ENCODE measurements around the gene EFHD2. TPM values are rescaled to one million over a fixed set of nuclear protein-coding genes. Genes with fewer than 3 reads are reported as not detected.
"Not testable (repeated sequence)": the region's sequence is repeated elsewhere in the genome, so short reads cannot be mapped to it uniquely, and the experiment has no call there.

EFHD2 gene, protein sequence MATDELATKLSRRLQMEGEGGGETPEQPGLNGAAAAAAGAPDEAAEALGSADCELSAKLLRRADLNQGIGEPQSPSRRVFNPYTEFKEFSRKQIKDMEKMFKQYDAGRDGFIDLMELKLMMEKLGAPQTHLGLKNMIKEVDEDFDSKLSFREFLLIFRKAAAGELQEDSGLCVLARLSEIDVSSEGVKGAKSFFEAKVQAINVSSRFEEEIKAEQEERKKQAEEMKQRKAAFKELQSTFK
- total RNA-seq (2014; rRNA removed; shearing (Covaris generic)), result 42.9 and 48.3 TPM in 2 replicates

DNA sequence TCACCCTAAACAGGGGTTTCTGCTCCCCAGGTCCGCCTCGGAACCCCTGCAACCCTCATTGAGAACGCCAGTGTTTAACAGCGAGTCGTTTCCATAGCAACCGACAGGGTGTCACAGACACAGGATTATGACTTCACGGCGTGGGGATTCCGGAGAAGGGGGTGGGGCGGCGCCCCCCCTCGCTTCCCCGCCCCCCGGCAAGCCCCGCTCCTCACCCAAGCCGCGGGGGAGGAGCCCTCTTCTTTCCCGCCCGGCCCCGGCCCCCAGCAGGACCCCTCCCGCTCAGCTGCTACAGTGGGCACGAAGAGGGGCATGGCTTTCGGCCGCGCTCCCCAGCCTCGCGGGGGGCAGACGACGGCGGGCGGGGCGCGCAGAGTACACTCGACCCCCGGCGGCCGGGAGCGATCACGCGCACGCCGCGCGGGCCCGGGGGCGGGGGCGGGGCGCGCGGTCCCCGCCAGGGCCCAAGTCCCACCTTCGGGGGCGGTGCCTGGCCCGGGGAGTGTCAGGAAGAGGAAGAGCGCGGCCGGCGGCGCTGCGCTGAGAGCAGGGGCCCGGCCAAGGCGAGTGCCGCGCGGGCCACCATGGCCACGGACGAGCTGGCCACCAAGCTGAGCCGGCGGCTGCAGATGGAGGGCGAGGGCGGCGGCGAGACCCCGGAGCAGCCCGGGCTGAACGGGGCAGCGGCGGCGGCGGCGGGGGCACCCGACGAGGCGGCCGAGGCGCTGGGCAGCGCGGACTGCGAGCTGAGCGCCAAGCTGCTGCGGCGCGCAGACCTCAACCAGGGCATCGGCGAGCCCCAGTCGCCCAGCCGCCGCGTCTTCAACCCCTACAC is at the start of gene EFHD2:
EFHD2 (plus strand) TSS at position 501 of the 835 bp plus-strand sequence; CDS start at position 585, 84 bp downstream.
- peak within 1 kb of the TSS; percentile 63 for H3K4me3 ChIP-seq (ENCODE audit: insufficient read depth, low read depth, low read length)
- DNase-seq, result peak; percentile 98
- no peaks in the 10 kb centered on the region for H3K36me3 ChIP-seq (replicated peaks; ENCODE audit: control insufficient read depth, insufficient read depth, low read length)
- H3K27me3 ChIP-seq (ENCODE audit: control insufficient read depth, insufficient read depth, low read length), result peaks cover 26% of the 10 kb centered on the region

DNA sequence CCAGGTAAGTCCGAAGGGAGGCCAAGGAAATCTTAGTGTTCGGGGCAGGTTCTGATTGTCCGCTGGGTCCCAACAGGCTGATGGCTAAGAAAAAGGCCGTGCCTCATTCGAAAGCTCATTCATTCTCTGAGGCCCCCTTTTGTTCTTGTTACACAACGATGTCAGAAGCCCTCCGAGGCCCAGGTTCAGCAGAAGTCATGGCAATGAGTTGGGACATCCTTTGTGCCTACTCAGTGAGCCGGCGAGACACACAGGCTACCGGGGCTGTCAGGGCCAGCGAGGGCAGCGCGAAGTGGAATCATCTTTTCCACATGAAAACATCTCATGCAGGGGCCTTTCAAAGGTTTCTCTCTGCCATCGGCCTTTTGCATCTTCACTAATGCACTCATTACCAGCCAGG is 49.0 kb upstream of the EFHD2 start:
- no peak for DNase-seq
- Histone ChIP-seq H3K27me3 (ENCODE audit: control insufficient read depth, insufficient read depth, low read length) (no peaks in the 10 kb centered on the region; the same call in 1 of the 2 replicates), H3K36me3 (replicated peaks; ENCODE audit: control insufficient read depth, insufficient read depth, low read length) (no peaks in the 10 kb centered on the region), H3K4me3 (ENCODE audit: insufficient read depth, low read depth, low read length) (no peak overlapping the region)

GRCh38 chr1:15362096-15362736 is 47.5 kb upstream of the EFHD2 start:
- no peak for DNase-seq
- H3K27me3 ChIP-seq (ENCODE audit: control insufficient read depth, insufficient read depth, low read length), result no peaks in the 10 kb centered on the region; the same call in 1 of the 2 replicates
- no peak overlapping the region for H3K4me3 ChIP-seq (ENCODE audit: insufficient read depth, low read depth, low read length)
- no peaks in the 10 kb centered on the region for H3K36me3 ChIP-seq (replicated peaks; ENCODE audit: control insufficient read depth, insufficient read depth, low read length)

GRCh38 chr1:15362737-15363128 is 47.0 kb upstream of the EFHD2 start:
- Histone ChIP-seq H3K36me3 (replicated peaks; ENCODE audit: control insufficient read depth, insufficient read depth, low read length) (no peaks in the 10 kb centered on the region), H3K27me3 (ENCODE audit: control insufficient read depth, insufficient read depth, low read length) (no peaks in the 10 kb centered on the region; the same call in 1 of the 2 replicates), H3K4me3 (ENCODE audit: insufficient read depth, low read depth, low read length) (no peak overlapping the region)
- no peak for DNase-seq

- Histone ChIP-seq H3K27me3 (ENCODE audit: control insufficient read depth, insufficient read depth, low read length) (no peaks in the 10 kb centered on the region; the same call in 1 of the 2 replicates), H3K36me3 (replicated peaks; ENCODE audit: control insufficient read depth, insufficient read depth, low read length) (no peaks in the 10 kb centered on the region), H3K4me3 (ENCODE audit: insufficient read depth, low read depth, low read length) (no peak overlapping the region)
- DNase-seq, result peak; percentile 73
These were observed 44.9 kb upstream of the EFHD2 start for GRCh38 chr1:15364740-15365139.

- H3K4me3 ChIP-seq (ENCODE audit: insufficient read depth, low read depth, low read length), result no peak overlapping the region
- H3K27me3 ChIP-seq (ENCODE audit: control insufficient read depth, insufficient read depth, low read length), result no peaks in the 10 kb centered on the region; the same call in 1 of the 2 replicates
- H3K36me3 ChIP-seq (replicated peaks; ENCODE audit: control insufficient read depth, insufficient read depth, low read length), result no peaks in the 10 kb centered on the region
- no peak for DNase-seq
These were observed 40.8 kb upstream of the EFHD2 start for GRCh38 chr1:15368888-15369287.

DNA sequence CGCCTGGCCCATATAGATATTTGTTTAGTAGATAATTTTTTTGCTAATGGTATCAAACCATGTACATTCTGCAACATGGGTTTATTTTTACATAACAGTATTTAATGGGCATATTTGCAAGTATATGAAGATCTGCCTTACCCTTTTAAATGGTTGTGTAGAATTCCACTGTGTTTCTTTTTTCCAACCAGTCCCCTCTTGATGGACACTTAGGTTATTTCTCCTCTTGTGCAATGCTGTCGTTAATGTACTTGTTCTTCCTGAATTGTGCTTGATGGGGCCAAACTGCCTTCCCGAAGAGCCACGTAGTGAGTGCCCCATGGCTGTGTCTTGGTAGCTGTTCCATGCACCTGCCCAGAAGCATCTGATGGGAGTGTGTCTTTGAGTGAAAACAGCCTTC is 39.4 kb upstream of the EFHD2 start:
- Histone ChIP-seq H3K27me3 (ENCODE audit: control insufficient read depth, insufficient read depth, low read length) (no peaks in the 10 kb centered on the region; the same call in 1 of the 2 replicates), H3K4me3 (ENCODE audit: insufficient read depth, low read depth, low read length) (no peak overlapping the region), H3K36me3 (replicated peaks; ENCODE audit: control insufficient read depth, insufficient read depth, low read length) (no peaks in the 10 kb centered on the region)
- DNase-seq, result no peak

DNA sequence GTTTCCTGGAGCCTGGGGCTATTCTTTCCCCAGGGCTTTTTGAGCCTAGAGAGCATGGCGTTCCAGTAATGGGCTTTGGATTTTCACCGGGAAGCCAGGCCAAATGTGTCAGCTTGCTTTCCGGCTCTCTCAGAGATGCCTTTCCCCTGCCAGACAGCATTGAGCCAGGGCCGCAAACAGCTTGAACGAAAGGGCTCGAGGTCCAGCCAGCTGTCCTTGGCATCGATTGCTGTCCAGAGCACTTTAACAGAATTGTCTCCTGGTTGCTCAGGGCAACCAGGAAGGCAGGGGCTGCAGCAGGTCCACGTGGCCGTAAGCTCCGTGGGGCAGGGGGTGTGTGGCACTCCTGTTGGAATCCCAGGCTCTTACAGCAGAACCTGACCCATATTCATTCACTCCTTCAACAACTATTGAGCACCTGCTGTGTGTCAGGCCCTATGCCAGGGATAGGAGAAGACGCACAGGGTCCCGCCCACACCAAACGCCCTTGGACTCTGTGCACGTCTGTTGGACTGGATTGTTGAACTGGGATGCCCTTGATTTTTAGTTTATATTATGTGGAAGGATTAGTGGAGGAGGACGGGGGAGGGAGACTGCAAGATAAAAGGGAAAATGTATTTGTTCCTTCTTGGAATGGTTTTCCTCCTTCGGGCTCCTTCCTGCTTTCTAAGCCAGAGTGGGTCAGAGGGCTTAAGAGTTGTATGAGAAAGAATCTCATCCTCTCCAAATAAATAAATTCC is 38.7 kb upstream of the EFHD2 start:
- H3K36me3 ChIP-seq (replicated peaks; ENCODE audit: control insufficient read depth, insufficient read depth, low read length), result no peaks in the 10 kb centered on the region

DNA sequence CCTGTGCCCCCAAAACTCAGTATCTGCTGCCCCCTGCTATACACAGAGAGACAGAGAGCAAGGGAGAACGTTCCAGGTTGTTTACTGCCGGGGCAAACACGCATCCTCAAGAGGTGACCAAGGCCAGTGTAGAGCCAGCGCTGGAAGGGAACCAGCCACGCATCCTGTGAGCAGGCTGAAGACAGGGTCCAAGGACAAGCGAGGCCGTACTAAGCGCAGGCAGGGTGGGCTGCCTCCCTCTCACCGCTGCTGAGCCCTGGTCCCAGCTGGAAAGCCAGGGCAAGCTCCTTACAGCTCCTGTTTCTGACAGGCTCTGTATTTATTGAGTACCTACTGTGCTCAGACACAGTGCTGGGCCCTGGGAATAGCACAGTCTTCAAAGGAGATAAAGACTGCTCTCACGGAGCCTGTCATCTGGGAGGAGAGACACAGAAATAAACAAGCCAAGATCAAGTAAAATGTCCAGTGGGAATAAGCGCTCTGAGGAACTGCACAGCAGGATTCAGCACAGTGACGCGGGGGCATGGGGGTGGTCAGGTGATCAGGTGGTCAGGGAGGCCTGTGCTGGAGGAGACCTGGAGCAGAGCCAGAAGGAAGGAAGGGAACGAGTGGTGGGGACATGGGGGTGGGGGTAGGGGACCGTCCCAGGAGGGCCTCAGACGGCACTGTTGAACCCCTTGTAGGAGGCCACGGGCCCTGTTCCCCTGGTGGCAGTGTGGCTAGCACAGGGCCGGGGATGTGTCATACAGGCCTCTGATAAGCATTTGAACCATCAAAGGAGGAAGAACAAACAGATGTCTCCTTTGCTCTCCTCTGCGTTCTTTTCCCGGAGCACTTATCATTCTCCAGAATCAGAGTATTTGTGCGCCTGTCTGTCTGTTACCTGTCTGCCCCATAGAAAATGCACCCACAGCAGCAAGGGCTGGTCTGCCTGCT is 37.8 kb upstream of the EFHD2 start:
- Histone ChIP-seq H3K36me3 (replicated peaks; ENCODE audit: control insufficient read depth, insufficient read depth, low read length) (no peaks in the 10 kb centered on the region), H3K27me3 (ENCODE audit: control insufficient read depth, insufficient read depth, low read length) (no peaks in the 10 kb centered on the region), H3K4me3 (ENCODE audit: insufficient read depth, low read depth, low read length) (no peak overlapping the region)
- DNase-seq, result no peak

More for the DNA sequence above, 38.7 kb upstream of the EFHD2 start:
- DNase-seq, result no peak
- H3K27me3 ChIP-seq (ENCODE audit: control insufficient read depth, insufficient read depth, low read length), result no peaks in the 10 kb centered on the region; the same call in 1 of the 2 replicates
- H3K4me3 ChIP-seq (ENCODE audit: insufficient read depth, low read depth, low read length), result no peak overlapping the region

DNA sequence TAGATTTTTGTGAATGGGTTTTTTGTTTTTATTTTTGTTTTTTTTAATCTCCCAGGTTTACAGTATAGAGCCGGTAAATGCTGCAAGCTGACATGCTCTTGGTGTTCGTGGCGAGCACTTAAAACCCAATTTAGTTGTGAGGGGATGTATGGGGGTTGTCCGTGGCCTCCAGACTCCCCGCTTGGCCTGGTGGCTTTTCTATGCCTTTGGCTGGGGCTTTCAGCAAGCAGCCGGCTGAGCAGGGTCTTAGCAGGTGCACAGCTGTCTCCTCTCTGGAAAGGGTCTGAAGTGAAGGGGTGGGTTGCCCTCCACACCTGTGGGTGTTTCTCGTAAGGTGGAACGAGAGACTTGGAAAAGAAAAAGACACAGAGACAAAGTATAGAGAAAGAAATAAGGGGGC is 31.0 kb upstream of the EFHD2 start:
- no peaks in the 10 kb centered on the region for H3K36me3 ChIP-seq (replicated peaks; ENCODE audit: control insufficient read depth, insufficient read depth, low read length)
- peaks cover 19% of the 10 kb centered on the region for H3K27me3 ChIP-seq (ENCODE audit: control insufficient read depth, insufficient read depth, low read length)
- no peak for DNase-seq
- H3K4me3 ChIP-seq (ENCODE audit: insufficient read depth, low read depth, low read length), result no peak overlapping the region

DNA sequence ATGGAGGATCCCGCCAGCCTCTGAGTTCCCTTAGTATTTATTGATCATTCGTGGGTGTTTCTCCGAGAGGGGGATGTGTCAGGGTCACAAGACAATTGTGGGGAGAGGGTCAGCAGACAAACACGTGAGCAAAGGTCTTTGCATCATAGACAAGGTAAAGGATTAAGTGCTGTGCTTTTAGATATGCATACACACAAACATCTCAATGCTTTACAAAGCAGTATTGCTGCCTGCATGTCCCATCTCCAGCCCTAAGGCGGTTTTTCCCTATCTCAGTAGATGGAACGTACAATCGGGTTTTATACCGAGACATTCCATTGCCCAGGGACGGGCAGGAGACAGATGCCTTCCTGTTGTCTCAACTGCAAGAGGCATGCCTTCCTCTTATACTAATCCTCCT is 30.5 kb upstream of the EFHD2 start:
- H3K4me3 ChIP-seq (ENCODE audit: insufficient read depth, low read depth, low read length); H3K36me3 ChIP-seq (replicated peaks; ENCODE audit: control insufficient read depth, insufficient read depth, low read length); DNase-seq: not testable (repeated sequence)
- H3K27me3 ChIP-seq (ENCODE audit: control insufficient read depth, insufficient read depth, low read length), result peaks cover 23% of the 10 kb centered on the region

DNA sequence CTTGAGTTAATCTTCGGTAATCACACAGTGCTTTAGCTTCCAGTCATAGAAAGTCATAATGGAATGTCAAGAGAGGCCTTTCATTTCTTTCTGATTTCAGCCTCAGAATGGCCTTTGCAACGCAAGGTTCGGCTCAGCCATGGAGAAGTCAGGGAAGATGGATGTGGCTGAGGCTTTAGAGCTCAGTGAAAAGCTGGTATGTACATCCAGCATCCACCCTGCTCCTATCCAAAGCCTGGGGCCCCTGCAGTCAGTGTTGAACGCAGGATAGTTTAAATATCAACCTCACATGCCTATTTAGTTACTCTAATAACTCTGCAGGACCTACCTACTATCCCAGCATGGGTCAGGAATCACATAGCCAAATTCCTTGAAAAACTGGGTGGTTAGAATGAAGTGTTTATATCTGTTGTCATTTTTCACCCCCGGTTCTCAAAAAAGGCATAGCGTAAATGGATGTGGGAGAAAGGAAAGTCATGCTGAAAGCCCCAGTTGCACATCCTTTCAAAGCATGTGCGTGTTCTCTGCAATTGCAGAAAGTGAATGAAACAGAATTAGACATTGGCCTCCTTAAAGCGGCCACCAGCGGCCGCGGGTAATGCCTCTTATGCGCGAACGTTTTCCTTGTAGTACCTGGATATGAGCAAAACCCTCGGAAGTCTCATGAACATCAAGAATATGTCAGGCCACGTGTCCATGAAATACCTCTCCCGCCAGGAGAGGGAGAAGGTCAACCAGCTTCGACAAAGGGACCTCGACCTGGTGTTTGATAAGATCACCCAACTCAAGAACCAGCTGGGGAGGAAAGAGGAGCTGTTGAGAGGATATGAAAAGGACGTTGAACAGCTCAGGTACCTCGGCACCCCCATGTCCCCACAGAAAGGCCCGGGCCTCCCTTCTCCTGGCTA is 28.8 kb upstream of the EFHD2 start:
- H3K36me3 ChIP-seq (replicated peaks; ENCODE audit: control insufficient read depth, insufficient read depth, low read length), result no peaks in the 10 kb centered on the region
- H3K4me3 ChIP-seq (ENCODE audit: insufficient read depth, low read depth, low read length), result no peak overlapping the region
- no peak for DNase-seq
- H3K27me3 ChIP-seq (ENCODE audit: control insufficient read depth, insufficient read depth, low read length), result peaks cover 32% of the 10 kb centered on the region
